GM12873 (cell line): ENCODE data around the gene CSF3.

Experiments
- TF ChIP-seq, protein P1 (sequence below): IDR thresholded peaks from 2 replicates; pipeline ENCODE4 v1.5.1; 2012; ENCODE audit warnings: low read depth, mild to moderate bottlenecking, moderate library complexity, low read length, control low read depth; ENCODE audit not compliant: insufficient read depth; ENCODE audit errors: missing control alignments

The CSF3 gene

DNA sequence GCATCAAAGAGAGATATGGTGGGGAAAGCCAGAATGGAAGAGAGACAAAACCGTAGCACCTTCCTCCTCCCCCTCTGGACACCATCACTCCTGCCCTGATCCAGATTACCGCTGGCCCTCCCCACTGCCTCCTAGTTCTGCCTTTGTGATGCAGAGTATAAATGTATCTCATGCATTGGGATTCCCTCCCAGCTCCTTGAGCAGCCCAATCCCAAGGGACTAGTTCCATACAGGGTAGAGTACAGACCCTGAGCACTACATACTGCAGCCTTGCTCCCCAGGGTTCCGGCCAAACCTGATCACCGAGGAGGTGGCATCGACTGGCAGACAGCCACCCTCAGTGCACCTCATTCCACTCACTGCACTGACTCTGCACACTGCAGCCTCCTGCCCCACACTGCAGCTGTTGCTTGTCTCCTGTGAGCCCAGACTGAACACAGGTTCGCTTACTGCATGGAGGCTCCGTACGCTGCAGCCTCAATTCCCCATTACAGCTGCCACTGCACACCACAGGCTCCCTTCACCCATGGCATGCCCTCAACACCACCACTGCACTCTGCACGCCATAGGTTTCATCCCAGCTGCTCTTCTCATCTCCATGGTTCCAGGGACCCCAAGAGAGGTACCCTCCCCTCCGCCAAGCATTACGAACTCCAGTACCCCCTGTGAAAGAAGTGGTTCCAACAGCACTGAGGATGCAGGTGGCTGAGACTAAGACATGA lies 45.8 kb downstream of the CSF3 start:
- TF ChIP-seq, protein P1, sequence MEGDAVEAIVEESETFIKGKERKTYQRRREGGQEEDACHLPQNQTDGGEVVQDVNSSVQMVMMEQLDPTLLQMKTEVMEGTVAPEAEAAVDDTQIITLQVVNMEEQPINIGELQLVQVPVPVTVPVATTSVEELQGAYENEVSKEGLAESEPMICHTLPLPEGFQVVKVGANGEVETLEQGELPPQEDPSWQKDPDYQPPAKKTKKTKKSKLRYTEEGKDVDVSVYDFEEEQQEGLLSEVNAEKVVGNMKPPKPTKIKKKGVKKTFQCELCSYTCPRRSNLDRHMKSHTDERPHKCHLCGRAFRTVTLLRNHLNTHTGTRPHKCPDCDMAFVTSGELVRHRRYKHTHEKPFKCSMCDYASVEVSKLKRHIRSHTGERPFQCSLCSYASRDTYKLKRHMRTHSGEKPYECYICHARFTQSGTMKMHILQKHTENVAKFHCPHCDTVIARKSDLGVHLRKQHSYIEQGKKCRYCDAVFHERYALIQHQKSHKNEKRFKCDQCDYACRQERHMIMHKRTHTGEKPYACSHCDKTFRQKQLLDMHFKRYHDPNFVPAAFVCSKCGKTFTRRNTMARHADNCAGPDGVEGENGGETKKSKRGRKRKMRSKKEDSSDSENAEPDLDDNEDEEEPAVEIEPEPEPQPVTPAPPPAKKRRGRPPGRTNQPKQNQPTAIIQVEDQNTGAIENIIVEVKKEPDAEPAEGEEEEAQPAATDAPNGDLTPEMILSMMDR = no peak

DNA sequence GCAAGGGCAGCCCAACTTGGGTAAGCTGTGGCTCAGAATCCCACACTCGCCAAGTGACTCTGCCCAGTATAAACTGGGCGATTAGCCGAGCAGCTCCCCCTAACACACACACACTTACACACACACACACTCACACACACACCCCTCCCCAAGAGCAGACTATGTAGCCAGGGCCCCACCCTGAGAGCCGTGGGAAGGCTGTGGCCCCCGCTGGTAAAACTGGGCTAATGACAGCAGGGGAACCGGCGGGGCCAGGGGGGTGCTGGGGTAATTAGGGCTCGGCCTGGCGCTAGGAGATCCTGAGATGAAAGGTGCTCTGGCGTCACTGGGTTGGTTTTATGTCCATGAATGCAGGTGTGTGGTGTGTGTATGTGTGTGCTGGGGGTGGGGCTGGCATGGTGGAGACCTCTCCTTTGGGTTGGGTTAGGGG lies 46.4 kb downstream of the CSF3 start:
- TF ChIP-seq, protein P1 = no peak

DNA sequence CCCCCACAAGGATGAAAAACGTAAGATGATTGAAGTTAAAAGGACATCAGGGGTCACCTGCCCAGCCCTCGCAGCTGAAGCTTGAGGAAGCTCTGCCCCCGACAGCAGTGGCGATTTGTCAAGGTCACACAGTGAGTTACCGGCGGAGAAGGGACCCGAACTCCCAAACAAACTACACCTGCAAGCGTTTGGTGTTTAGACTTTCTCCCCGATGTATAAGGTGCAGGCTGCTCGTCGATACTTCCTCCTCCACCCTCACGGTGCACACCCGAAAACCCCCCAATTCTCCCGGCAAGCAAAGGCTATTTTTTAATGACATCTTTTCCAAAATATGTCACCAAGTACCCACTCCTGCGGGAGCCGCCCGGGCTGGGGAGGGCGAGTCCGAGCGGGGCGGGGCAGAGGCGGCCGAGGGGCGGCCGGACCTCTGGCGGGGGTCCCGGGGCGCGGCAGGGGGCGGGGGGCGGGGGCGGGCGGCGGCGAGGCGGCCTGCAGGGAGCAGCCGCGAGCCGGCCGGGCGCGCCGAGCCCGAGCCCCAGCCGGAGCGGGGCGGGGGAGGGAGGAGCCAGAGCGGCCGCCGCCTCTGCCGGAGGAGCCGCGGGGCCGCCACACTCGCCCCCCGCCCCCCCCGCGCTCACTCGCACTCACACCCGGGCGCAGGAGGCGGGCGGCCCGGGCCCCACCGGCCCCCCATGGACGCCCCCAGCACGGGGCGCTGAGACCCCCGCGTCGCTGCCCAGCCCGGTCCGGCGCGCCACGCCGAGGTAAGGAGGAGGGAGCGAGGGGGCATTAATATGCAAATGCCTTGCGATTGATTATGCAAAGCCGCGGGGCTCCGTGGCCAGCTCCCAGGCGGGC lies 47.3 kb downstream of the CSF3 start, which contains the start of gene THRA:
Gene THRA (plus strand): TSS at position 637 of the 858 bp plus-strand sequence. CDS start 11,524 bp downstream, outside the sequence.
- TF ChIP-seq, protein P1 = no peak

DNA sequence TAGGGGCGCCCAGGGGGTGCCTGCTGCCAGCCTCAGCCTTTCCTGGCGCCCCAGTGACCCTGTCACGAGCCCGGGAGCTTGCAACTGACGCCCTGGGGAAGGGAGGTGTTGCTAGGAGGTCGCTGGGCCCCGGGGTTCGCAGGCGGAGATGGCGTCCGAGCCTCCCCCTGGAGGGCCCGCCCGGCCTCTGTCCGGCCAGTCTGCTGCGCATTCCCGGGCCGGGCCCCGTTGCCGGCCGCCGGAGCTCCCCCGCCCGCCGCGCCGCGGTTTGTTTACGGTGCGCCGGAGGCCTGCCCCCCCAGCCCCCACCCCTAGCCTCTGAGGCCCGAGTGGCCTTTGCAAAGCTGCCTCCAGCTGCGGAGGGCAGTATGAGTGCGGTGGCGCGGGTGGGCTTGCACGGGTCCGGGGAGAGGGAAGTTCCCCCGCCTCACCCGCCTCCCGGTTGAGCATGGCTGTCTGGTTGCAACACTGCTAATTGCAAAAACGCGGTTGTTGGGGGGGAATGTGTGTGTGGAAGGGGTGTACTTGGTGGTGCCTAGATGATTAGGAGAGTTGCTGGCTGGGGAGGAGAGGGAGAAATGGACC lies 48.0 kb downstream of the CSF3 start:
- TF ChIP-seq, protein P1 = no peak

DNA sequence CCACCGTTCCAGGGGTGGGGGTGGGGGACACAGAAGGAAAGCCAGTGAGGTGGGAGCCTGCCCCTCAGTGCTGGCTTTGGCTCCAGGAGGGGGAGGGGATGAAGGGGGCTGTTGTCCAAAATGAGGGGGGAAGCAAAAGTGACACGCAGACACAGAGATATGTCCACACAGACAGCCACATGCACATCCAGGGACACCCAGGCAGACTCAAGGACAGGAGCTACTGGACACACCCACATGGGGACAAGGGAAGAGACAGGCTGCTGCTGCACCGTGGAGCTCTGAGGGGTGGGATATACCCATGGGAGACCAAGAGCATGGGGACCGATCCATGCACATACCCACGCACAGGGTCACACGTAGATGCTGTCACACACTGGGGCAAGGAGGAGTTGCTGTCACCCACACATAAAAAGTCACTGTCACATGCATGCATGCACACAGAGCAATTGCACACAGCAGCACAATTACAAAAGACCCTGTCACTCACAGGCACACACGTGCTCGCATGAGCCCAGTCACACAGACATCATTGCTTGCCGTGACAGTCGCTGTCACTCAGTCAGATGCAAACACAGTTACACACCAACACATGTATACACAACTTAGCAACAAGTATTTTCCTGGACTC lies 48.8 kb downstream of the CSF3 start:
- TF ChIP-seq, protein P1 = no peak

DNA sequence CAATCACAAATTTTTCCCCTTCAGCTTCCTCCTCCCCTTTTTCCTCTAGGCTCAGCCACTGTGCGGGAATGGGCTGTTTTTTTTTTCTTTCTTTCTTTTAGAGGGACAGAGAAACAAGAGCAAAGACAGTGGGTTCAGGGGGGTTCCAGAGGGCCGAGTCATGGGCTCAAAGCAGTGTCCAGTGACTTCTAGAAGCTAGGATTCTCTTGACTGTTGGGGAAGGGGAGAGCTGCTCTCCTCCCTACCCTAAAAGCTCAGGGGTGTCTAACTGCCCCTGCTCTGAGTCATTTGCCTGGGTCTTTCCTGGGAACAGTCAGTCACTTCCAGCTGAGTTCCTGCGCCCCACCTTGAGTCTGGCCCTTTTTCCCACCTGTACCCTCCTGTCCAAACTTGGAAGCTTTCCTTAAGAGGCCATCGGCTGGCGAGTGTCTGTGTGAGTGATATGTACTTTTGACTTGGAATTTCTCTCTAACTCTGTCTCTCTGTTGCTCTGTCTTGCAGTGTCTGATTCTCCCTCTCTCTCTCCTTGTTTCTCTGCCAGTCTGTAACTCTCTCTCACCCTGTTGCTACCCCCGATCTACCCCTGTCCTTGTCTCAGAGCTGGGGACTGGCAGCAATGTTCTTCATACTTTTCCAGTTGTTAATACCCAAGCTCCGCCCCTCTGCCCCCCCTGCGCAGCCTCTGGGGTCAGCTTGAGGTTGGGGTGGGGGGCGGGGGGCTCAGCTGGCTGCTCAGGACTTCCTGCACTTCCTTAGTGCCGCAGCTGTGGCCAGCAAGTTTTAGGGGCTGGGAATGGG lies 49.9 kb downstream of the CSF3 start:
- TF ChIP-seq, protein P1 = no peak
